SU-DHL-6 (cell line): ENCODE data around the gene NFIA.

Experiments used
- CTCF ChIP-seq: fragments of 200-600 bp; sonication (generic); IDR thresholded peaks from one replicate; pipeline ENCODE4 v1.5.1; 2017; ENCODE audit warnings: antibody characterized with exemption, mild to moderate bottlenecking, low read length, moderate library complexity; ENCODE audit not compliant: insufficient read depth, poor library complexity, severe bottlenecking
- EZH2phosphoT487 ChIP-seq: fragments of 200-600 bp; sonication (generic), shearing (Covaris generic); conservative IDR thresholded peaks from 2 replicates; pipeline ENCODE4 v1.6.1; 2018; ENCODE audit warnings: mild to moderate bottlenecking, antibody characterized with exemption, low read length, moderate library complexity, mixed read lengths

- TF ChIP-seq CTCF = no peak
- TF ChIP-seq EZH2phosphoT487 = no peak
Observed at GRCh38 chr1:61316493-61316892, 234.1 kb downstream of the NFIA start.
